ENCODE data around the gene INTS13. TPM values are rescaled to one million over a fixed set of nuclear protein-coding genes. Genes with fewer than 3 reads are reported as not detected.

INTS13 gene
- total RNA-seq, 1 experiment from 2014 or later: 54.0 TPM

DNA sequence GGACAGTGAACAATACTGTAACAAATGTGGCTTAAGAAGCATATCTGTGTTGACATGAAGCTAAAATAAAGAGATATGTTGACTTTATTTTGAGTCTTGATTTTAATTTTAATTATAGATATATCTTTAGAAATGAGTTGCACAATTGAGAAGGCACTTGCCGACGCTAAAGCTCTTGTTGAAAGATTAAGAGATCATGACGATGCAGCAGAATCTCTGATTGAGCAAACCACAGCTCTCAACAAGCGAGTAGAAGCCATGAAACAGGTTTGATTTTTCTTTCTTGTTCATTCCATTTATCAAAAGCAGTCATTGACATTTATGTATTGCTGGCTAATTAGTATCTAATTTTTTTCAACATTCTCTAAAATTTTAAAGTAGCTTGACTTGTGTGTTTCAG lies 16.2 kb upstream of the INTS13 start:
- DNase-seq (ENCODE audit: low spot score) (no peak), ATAC-seq (no peak)
- 0 out of 2 replicates have a peak, but pooled peaks cover 7% of the 10 kb centered on the region for H3K4me1 Mint-ChIP-seq
- no peak overlapping the region for H3K4me3 Mint-ChIP-seq
- TF ChIP-seq KAT7 (CRISPR knock-in tag; IDR thresholded peaks at IDR 0.05; ENCODE audit: borderline replicate concordance) (no peak), TEAD1 (CRISPR knock-in tag; IDR thresholded peaks at IDR 0.05) (no peak), ESRRA (CRISPR knock-in tag; IDR thresholded peaks at IDR 0.05; ENCODE audit: borderline replicate concordance) (no peak), TCF7 (CRISPR knock-in tag; IDR thresholded peaks at IDR 0.05; ENCODE audit: low read depth) (no peak), ZNF416 (CRISPR knock-in tag; IDR thresholded peaks at IDR 0.05) (no peak), NFYB (CRISPR knock-in tag; conservative IDR thresholded peaks at IDR 0.05; ENCODE audit: low read depth) (no peak), FOXK1 (CRISPR knock-in tag; IDR thresholded peaks at IDR 0.05) (no peak)
- TF ChIP-seq, protein P1, sequence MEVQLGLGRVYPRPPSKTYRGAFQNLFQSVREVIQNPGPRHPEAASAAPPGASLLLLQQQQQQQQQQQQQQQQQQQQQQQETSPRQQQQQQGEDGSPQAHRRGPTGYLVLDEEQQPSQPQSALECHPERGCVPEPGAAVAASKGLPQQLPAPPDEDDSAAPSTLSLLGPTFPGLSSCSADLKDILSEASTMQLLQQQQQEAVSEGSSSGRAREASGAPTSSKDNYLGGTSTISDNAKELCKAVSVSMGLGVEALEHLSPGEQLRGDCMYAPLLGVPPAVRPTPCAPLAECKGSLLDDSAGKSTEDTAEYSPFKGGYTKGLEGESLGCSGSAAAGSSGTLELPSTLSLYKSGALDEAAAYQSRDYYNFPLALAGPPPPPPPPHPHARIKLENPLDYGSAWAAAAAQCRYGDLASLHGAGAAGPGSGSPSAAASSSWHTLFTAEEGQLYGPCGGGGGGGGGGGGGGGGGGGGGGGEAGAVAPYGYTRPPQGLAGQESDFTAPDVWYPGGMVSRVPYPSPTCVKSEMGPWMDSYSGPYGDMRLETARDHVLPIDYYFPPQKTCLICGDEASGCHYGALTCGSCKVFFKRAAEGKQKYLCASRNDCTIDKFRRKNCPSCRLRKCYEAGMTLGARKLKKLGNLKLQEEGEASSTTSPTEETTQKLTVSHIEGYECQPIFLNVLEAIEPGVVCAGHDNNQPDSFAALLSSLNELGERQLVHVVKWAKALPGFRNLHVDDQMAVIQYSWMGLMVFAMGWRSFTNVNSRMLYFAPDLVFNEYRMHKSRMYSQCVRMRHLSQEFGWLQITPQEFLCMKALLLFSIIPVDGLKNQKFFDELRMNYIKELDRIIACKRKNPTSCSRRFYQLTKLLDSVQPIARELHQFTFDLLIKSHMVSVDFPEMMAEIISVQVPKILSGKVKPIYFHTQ (CRISPR knock-in tag; IDR thresholded peaks at IDR 0.05): no peak
- TF ChIP-seq, protein P2, sequence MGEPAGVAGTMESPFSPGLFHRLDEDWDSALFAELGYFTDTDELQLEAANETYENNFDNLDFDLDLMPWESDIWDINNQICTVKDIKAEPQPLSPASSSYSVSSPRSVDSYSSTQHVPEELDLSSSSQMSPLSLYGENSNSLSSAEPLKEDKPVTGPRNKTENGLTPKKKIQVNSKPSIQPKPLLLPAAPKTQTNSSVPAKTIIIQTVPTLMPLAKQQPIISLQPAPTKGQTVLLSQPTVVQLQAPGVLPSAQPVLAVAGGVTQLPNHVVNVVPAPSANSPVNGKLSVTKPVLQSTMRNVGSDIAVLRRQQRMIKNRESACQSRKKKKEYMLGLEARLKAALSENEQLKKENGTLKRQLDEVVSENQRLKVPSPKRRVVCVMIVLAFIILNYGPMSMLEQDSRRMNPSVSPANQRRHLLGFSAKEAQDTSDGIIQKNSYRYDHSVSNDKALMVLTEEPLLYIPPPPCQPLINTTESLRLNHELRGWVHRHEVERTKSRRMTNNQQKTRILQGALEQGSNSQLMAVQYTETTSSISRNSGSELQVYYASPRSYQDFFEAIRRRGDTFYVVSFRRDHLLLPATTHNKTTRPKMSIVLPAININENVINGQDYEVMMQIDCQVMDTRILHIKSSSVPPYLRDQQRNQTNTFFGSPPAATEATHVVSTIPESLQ (CRISPR knock-in tag; IDR thresholded peaks at IDR 0.05): no peak
- TF ChIP-seq, protein P3, sequence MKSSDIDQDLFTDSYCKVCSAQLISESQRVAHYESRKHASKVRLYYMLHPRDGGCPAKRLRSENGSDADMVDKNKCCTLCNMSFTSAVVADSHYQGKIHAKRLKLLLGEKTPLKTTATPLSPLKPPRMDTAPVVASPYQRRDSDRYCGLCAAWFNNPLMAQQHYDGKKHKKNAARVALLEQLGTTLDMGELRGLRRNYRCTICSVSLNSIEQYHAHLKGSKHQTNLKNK (CRISPR knock-in tag; IDR thresholded peaks at IDR 0.05): no peak
- TF ChIP-seq, protein P4, sequence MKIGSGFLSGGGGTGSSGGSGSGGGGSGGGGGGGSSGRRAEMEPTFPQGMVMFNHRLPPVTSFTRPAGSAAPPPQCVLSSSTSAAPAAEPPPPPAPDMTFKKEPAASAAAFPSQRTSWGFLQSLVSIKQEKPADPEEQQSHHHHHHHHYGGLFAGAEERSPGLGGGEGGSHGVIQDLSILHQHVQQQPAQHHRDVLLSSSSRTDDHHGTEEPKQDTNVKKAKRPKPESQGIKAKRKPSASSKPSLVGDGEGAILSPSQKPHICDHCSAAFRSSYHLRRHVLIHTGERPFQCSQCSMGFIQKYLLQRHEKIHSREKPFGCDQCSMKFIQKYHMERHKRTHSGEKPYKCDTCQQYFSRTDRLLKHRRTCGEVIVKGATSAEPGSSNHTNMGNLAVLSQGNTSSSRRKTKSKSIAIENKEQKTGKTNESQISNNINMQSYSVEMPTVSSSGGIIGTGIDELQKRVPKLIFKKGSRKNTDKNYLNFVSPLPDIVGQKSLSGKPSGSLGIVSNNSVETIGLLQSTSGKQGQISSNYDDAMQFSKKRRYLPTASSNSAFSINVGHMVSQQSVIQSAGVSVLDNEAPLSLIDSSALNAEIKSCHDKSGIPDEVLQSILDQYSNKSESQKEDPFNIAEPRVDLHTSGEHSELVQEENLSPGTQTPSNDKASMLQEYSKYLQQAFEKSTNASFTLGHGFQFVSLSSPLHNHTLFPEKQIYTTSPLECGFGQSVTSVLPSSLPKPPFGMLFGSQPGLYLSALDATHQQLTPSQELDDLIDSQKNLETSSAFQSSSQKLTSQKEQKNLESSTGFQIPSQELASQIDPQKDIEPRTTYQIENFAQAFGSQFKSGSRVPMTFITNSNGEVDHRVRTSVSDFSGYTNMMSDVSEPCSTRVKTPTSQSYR (CRISPR knock-in tag; IDR thresholded peaks at IDR 0.05): no peak
- no peaks in the 10 kb centered on the region for H3K9me3 Mint-ChIP-seq
- CTCF ChIA-PET: no interaction called here
- POLR2A ChIA-PET: no interaction called here
- H3K27ac Mint-ChIP-seq: no peak overlapping the region
- H3K36me3 Mint-ChIP-seq: peaks cover 19% of the 10 kb centered on the region
- H3K27me3 Mint-ChIP-seq (ENCODE audit: low read depth): no peaks in the 10 kb centered on the region

DNA sequence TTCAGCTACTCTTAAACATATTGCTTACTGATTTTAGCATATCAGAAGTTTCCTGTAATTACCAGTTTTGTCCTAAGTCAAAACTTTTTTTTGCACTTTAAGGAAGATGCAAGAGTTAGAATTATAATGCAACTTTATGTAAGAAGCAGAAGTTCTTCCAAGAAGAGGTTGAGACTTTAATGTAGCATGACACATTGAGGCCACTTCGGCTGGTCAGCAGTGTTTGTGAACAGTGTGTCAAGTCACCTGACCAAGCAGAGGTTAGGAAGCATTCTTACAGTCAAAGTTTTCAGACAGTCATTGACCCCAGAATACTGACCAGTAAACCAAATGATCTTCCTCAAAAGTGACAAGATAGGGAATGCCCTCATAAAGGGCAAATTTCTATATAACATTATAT lies 15.7 kb upstream of the INTS13 start:
- POLR2A ChIA-PET: no interaction called here
- Mint-ChIP-seq H3K27me3 (ENCODE audit: low read depth) (no peaks in the 10 kb centered on the region), H3K9me3 (peaks cover 2% of the 10 kb centered on the region), H3K36me3 (peaks cover 21% of the 10 kb centered on the region), H3K4me1 (0 out of 2 replicates have a peak, but pooled peaks cover 7% of the 10 kb centered on the region), H3K27ac (no peak overlapping the region), H3K4me3 (no peak overlapping the region)
- DNase-seq (ENCODE audit: low spot score) (no peak), ATAC-seq (no peak)
- CTCF ChIA-PET: interaction anchor here (0.7 to 1.2 kb wide), 2 partner anchors 35 to 868 kb away, joined by 4 read pairs; no protein-coding TSS in a partner anchor
- no peak for TF ChIP-seq OVOL2 (CRISPR knock-in tag; IDR thresholded peaks at IDR 0.05; ENCODE audit: borderline replicate concordance)
- no peak for TF ChIP-seq ZNF263 (CRISPR knock-in tag; IDR thresholded peaks at IDR 0.05; ENCODE audit: low read depth)
- TF ChIP-seq, protein P5, sequence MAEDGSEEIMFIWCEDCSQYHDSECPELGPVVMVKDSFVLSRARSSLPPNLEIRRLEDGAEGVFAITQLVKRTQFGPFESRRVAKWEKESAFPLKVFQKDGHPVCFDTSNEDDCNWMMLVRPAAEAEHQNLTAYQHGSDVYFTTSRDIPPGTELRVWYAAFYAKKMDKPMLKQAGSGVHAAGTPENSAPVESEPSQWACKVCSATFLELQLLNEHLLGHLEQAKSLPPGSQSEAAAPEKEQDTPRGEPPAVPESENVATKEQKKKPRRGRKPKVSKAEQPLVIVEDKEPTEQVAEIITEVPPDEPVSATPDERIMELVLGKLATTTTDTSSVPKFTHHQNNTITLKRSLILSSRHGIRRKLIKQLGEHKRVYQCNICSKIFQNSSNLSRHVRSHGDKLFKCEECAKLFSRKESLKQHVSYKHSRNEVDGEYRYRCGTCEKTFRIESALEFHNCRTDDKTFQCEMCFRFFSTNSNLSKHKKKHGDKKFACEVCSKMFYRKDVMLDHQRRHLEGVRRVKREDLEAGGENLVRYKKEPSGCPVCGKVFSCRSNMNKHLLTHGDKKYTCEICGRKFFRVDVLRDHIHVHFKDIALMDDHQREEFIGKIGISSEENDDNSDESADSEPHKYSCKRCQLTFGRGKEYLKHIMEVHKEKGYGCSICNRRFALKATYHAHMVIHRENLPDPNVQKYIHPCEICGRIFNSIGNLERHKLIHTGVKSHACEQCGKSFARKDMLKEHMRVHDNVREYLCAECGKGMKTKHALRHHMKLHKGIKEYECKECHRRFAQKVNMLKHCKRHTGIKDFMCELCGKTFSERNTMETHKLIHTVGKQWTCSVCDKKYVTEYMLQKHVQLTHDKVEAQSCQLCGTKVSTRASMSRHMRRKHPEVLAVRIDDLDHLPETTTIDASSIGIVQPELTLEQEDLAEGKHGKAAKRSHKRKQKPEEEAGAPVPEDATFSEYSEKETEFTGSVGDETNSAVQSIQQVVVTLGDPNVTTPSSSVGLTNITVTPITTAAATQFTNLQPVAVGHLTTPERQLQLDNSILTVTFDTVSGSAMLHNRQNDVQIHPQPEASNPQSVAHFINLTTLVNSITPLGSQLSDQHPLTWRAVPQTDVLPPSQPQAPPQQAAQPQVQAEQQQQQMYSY (CRISPR knock-in tag; IDR thresholded peaks at IDR 0.05): no peak
- TF ChIP-seq, protein P6, sequence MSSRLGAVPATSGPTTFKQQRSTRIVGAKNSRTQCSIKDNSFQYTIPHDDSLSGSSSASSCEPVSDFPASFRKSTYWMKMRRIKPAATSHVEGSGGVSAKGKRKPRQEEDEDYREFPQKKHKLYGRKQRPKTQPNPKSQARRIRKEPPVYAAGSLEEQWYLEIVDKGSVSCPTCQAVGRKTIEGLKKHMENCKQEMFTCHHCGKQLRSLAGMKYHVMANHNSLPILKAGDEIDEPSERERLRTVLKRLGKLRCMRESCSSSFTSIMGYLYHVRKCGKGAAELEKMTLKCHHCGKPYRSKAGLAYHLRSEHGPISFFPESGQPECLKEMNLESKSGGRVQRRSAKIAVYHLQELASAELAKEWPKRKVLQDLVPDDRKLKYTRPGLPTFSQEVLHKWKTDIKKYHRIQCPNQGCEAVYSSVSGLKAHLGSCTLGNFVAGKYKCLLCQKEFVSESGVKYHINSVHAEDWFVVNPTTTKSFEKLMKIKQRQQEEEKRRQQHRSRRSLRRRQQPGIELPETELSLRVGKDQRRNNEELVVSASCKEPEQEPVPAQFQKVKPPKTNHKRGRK (CRISPR knock-in tag; IDR thresholded peaks at IDR 0.05; ENCODE audit: borderline replicate concordance): no peak
- TF ChIP-seq, protein P1 (CRISPR knock-in tag; IDR thresholded peaks at IDR 0.05): no peak

Data from WTC11 (cell line).